ENCODE measurements around the gene GATA2.

GATA2 gene

DNA sequence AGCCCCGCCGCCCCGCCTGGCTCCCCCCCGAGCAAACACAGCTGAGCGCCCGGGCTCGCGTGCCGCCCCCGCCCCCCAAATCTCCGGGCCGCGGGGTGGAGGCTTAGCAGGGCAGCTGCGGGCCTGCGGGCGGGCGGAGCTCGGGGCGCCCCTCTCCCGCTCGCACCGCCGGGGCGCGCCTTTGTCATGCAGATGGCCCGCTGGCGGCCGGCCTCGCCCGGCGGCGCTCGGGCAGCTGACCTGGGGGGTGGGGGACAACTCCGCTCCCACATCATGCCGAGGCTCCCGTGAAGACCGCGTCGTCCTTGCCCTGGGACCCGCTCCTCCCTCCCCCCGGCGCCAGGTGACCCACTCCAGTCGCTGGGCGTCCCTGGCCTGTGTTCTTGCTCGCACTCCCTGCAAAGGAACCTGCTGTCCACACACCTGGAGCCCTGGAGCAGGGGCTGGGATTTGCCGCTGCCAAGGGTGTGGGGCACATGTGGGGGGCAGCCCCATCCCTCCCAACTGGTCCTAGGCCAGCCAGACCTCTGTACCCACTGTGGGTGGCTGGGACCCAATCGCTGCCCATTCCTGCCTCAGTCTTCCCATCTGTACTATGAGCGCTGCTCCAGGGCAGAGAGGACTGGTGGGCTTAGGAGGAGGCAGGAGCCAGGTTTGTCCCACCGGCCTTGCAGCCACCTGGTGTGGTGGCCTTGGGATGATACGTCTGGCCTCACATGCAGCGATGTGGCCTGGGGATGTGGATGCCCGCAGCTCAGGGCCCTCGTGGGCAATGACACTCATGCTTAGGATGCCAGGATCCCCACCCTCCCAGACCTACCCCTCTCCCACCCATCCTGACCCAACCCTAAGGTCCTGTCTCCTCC is 59.8 kb downstream of the GATA2 start:
- peak; percentile 35 for DNase-seq (ENCODE audit: low spot score)

DNA sequence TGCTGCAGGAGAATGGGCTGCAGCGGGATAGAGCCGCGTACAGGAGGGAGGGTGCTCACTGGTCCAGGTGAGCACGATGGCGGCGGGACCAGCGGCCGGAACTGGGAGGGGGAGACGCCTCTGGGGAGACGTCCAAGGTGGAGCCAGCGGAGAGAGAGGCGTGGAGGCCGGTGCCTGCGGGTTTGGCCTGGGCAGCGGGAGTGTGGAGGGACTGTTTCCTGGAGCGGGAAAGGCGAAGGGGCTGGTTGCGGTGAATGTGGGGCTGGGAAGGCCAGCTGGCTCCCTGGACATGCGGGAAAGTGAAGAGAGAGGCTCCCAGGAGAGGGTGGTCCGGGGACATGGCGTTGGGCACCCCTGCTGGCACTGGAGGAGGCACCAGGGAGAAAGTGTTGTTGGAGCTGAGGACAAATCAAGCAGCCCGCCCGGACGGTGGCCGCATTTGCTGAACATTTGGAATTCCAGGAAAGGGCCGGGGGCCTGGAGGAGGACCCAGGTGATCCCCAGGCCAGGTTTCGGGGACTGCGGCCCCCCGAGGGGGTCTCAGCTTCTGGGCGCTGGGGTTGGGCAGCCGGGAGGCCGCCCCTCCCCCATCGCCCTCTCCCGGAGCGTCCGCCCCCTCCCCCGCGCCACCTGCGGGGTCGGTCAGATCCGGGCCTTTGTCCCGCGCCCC is 60.6 kb downstream of the GATA2 start:
- DNase-seq (ENCODE audit: low spot score), result peak; percentile 60

DNA sequence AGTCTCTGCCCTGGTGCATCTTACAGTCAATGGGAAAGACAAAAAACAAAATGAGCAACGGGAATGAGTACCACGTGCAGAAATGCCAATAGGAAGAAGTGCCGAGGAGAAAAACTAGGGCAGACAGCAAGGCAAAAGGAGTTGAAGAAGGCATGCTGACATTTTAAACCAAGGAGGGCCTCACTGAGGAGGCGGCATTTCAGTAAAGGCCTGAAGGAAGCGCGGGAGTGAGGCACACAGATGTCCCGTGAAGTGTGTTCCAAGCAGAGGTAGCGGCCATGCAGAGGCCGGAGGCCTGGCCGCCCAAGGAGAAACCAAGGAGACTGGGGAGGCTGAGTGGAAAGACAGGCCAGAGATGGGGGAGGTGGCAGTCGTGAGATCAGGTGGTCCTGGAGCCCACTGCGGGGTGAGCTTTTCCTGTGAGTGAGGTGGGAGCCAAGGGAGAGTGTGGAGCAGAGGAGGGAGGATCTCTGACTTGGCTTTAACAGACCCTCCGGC is 61.1 kb downstream of the GATA2 start:
- no peak for DNase-seq (ENCODE audit: low spot score)

DNA sequence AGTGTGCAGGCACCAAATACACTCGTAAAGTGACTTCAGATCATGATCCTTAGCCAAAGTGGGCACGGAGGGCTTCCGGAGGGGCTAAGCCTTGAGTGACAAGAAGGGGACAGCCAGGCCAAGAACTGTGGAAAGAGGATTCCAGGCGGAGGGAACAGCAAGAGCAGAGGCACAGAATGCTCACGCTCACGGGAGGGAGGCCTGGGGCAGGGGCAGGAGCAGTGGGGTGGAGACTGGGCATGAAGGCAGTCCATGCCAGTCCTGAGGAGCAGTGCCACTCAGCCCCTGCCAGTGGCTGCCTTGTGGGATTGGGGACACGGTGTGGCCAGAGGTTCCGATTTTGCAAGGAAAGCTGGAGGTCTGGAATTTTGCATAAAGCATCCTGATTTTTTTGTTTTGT is 62.3 kb downstream of the GATA2 start:
- no peak for DNase-seq (ENCODE audit: low spot score)

DNA sequence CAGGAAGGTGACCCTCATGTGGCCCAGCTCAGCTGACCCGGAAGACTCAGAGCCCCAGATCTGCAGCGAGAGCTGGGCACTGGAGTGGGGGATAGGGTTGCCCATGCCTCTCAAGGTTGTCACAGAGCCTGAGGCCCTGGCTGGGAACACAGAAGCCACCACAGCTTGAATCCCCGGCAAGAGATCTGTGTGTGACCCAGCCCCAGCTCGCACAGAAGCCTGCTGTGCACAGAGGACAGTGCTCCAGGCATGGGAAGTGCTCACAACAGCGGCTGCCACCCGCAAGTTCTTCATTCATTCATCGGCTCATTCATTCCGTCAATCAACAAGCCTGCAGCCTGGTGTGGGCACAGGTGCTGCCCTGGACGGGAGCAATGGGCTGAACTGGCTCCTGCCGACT is 62.7 kb downstream of the GATA2 start:
- no peak for DNase-seq (ENCODE audit: low spot score)

DNA sequence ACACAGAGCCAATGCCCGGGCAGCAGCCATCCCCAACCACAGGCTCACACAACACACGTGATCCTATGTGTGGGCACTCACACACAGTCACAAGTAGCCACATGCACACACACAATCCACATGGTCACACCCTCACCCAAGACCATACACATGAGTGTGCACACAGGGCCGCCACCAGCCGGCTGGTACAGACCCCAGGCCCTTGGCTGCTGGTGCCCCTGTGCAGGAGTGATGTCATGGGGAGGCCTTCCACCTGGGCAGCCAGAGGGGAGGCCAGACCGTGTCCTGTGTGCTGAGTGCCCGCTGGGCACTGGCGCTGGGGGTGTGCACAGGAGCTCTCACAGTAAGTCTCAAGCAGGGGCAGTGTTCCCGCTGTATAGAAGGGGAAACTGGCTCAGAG is 63.2 kb downstream of the GATA2 start:
- DNase-seq (ENCODE audit: low spot score), result no peak

Data from SW480 (cell line).